ENCODE measurements around the gene UBE2D2. TPM values are rescaled to one million over a fixed set of nuclear protein-coding genes. Genes with fewer than 3 reads are reported as not detected.

Gene UBE2D2
- total and polyA plus RNA-seq, 10 of the 15 experiments (the other 5 are each of a cell fraction or from before 2014, with no cell fraction given), result 58.6 to 245 (median 128) TPM

DNA sequence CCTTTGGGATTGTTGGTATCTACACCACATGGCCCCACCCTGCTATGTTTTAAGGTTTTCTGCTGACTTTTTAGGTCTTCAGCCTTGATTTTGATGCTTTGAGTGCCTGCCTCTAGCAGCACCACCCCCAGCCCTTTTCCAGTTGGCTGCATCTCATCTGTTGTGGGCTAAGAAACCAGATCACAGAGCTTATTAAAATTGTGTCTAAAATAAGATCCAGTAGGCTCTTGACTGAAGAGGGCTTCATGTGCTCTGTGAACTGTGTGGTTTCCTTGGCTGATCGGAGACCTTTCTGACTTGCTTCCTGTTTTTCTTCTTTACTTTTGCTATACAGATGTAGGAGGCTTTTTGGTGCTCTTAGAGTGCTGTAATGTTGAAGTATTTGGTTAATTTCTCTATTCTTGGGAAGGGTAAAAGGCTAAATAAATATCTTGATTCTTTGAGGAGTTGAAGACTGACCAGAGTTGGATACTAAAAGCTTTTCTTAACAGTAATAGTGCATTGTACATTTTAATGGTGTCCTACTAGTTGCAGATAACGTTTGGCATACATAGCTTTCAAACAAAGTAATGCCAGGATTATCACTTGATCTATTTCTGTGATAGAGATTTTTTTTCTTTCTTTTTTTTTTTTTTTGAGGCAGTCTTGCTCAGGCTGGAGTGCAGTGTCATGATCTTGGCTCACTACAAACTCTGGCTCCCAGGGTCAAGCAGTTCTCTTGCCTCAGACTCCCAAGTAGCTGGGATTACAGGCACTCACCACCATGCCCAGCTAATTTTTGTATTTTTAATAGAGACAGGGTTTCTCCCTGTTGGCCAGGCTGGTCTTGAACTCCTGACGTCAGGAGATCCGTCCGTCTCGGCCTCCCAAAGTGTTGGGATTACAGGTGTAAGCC lies 4.5 kb downstream of the UBE2D2 start (continued):
- TF ChIP-seq, protein P1, sequence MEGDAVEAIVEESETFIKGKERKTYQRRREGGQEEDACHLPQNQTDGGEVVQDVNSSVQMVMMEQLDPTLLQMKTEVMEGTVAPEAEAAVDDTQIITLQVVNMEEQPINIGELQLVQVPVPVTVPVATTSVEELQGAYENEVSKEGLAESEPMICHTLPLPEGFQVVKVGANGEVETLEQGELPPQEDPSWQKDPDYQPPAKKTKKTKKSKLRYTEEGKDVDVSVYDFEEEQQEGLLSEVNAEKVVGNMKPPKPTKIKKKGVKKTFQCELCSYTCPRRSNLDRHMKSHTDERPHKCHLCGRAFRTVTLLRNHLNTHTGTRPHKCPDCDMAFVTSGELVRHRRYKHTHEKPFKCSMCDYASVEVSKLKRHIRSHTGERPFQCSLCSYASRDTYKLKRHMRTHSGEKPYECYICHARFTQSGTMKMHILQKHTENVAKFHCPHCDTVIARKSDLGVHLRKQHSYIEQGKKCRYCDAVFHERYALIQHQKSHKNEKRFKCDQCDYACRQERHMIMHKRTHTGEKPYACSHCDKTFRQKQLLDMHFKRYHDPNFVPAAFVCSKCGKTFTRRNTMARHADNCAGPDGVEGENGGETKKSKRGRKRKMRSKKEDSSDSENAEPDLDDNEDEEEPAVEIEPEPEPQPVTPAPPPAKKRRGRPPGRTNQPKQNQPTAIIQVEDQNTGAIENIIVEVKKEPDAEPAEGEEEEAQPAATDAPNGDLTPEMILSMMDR (IDR thresholded peaks at IDR 0.05 in 2 of 3, conservative IDR thresholded peaks at IDR 0.05 in 1 of 3; ENCODE audit: control insufficient read depth in 2 of 3, extremely low read depth in 1 of 3, insufficient read depth in 1 of 3, low read depth in 3 of 3, low read length in 3 of 3), result no peak
- peak in 1 of 2 experiments; percentile 37; a peak in 2 of 4 replicates for TF ChIP-seq IKZF2 (IDR thresholded peaks at IDR 0.05)
- TF ChIP-seq POU2F2 (IDR thresholded peaks at IDR 0.05; ENCODE audit: borderline replicate concordance, low read depth, low read length), result peak; percentile 46; the same call in 1 of the 3 replicates
- TF ChIP-seq, protein P2, sequence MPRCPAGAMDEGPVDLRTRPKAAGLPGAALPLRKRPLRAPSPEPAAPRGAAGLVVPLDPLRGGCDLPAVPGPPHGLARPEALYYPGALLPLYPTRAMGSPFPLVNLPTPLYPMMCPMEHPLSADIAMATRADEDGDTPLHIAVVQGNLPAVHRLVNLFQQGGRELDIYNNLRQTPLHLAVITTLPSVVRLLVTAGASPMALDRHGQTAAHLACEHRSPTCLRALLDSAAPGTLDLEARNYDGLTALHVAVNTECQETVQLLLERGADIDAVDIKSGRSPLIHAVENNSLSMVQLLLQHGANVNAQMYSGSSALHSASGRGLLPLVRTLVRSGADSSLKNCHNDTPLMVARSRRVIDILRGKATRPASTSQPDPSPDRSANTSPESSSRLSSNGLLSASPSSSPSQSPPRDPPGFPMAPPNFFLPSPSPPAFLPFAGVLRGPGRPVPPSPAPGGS (IDR thresholded peaks at IDR 0.05; ENCODE audit: borderline replicate concordance, insufficient read depth, low read depth, low read length, poor library complexity, severe bottlenecking), result no peak
- TF ChIP-seq NR2C1 (IDR thresholded peaks at IDR 0.05), result no peak
- TF ChIP-seq HDGF (IDR thresholded peaks at IDR 0.05), result no peak
- TF ChIP-seq NFIC (IDR thresholded peaks at IDR 0.05; ENCODE audit: low read depth, low read length), result peak; percentile 72
- TF ChIP-seq KAT2A (conservative IDR thresholded peaks at IDR 0.05; ENCODE audit: control insufficient read depth, low read depth, low read length), result no peak
- TF ChIP-seq MEF2B (IDR thresholded peaks at IDR 0.05; ENCODE audit: partially characterized antibody, poor library complexity, severe bottlenecking), result peak; percentile 83
- TF ChIP-seq JUNB (IDR thresholded peaks at IDR 0.05), result no peak
- TF ChIP-seq, protein P3, sequence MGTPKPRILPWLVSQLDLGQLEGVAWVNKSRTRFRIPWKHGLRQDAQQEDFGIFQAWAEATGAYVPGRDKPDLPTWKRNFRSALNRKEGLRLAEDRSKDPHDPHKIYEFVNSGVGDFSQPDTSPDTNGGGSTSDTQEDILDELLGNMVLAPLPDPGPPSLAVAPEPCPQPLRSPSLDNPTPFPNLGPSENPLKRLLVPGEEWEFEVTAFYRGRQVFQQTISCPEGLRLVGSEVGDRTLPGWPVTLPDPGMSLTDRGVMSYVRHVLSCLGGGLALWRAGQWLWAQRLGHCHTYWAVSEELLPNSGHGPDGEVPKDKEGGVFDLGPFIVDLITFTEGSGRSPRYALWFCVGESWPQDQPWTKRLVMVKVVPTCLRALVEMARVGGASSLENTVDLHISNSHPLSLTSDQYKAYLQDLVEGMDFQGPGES (IDR thresholded peaks at IDR 0.05), result no peak
